NCI-H1105 (cell line): Measurements from ENCODE around the gene GALNT17.
"Not testable (repeated sequence)": the region's sequence is repeated elsewhere in the genome, so short reads cannot be mapped to it uniquely, and the experiment has no call there.

Source experiments
- DNase-seq: peaks from one replicate; lab custom pipeline; 2025; lab: John Stamatoyannopoulos, UW

Gene GALNT17

GRCh38 chr7:71236230-71237105 lies 104.5 kb downstream of the GALNT17 start:
- peak; percentile 21 for DNase-seq

- no peak for DNase-seq
Observed at GRCh38 chr7:71237945-71238344, 106.0 kb downstream of the GALNT17 start.

- DNase-seq = no peak
Observed at GRCh38 chr7:71238581-71239295, 106.8 kb downstream of the GALNT17 start.

DNA sequence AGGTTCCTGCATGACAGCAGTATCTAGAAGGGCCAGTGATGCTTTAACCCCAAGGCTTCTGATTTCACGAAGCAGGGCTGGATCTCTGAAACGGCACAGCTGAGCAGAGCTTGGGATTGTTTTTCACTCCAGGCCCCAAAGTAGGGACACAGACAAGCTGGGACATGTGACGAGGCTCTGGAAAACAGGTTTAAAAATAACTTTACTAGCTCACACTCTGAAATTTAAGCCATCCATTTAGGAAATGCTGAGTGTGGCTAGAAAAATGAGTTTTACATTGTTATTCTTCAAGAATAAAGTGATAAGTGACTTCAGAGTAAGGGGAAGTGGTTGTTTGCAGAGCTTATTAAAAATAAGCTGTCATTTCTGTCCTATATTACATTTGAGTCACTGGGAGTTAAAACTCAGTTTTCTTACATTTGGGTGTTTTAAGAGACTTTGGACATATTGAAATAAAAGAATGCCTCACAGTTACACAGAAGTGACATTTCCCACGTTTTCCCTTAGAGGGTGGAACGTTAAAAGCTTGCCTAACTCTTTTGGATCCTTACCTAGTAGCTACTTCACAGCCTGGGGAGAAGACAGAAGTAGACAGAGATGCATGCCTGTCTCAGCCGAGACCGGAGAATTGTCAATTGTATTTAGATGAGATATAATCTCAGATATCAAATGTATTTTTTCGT lies 107.8 kb downstream of the GALNT17 start:
- DNase-seq = no peak

DNA sequence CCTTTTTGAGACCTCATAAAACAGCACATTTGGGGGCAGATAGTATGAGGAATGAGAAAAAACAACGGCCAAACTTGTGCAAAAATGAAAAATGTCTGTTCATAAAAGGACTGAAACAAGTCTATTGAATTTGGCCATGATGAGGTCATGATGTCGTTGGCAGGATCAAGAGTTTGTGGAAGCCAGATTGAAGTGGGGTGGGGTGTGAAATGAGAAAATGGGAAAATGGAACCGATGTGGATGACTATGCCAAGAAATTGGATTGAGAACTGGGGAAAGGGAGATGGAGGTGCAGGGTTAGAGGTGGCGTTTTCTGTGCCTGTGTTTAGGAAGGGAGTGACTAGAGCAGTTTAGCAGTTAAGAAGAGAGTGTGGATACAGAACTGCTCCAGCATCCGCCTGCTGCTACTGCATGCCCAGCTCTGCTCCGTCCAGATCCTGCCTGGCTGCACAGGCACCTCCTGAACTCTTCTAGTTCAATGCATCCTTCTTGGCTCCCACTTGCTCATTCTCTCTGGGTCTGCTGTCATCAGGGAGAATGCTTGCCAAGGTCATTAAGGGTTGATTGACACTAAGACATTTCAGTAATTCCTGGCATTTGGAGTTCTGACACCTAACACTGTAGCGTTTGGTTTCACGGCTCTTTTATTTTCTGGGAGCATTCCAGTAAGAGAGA lies 111.9 kb downstream of the GALNT17 start:
- DNase-seq = no peak

- DNase-seq = no peak
Observed at GRCh38 chr7:71245038-71245437, 113.1 kb downstream of the GALNT17 start.

DNA sequence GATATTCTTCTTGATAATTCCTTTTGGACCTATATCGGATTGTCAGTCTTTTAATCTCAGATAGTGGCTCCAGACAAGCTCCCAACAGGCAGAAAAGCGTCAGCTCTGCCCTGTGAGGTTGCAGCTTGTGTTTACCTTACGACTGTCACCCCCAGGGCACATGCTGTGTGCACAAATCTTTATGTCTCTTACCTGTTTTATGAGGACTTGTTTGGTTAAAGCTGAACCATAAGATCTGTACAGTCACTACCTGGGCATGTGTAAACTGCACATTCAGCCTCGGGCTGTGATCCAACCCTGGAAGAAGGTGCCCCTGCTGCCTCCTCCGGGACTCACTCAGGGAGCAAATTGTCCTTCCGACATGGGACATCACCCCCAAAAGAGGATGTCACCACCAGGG lies 119.8 kb downstream of the GALNT17 start:
- no peak for DNase-seq

DNA sequence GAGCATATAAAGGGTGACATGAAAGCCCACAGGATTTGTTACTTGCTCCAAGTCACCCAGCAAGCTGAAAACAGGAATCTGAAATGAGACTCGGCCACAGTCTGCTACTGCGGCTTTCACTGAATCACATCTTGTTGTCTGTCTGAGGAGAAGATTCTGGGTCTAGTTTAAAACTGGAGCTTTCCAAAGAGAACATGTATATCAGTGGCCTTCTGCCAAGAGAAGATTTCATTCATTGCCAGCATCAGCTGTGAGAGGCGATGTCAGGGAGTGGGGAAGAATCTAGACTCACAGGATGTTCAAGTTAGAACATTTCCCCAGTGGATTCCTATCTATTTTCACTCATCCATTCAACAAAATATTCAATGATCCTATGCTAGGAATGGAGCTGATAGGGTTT lies 122.8 kb downstream of the GALNT17 start:
- no peak for DNase-seq

GRCh38 chr7:71255537-71256178 lies 123.7 kb downstream of the GALNT17 start:
- no peak for DNase-seq

- DNase-seq = no peak
Observed at GRCh38 chr7:71261066-71261465, 129.1 kb downstream of the GALNT17 start.

GRCh38 chr7:71262834-71263233 lies 130.9 kb downstream of the GALNT17 start:
- DNase-seq = not testable (repeated sequence)

DNA sequence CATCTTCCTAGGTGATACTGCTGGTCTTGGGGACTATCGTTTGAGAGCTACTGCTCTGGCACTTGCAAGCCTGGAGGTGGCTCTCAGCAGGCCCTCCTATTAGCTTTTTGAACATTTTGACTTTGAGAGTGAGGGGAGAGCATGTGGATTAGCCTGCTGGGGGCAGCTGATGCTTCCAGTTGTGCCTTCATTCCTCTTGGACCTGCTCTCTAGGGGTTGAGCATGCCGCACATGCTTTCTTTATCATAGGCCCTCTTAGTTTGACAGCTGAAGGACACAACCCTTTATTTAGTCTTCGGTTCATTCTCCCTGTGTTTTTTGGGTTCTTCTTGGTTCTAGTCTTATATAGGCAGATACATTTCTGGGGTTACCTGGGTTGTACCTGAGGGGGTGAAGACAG lies 132.1 kb downstream of the GALNT17 start:
- no peak for DNase-seq

DNA sequence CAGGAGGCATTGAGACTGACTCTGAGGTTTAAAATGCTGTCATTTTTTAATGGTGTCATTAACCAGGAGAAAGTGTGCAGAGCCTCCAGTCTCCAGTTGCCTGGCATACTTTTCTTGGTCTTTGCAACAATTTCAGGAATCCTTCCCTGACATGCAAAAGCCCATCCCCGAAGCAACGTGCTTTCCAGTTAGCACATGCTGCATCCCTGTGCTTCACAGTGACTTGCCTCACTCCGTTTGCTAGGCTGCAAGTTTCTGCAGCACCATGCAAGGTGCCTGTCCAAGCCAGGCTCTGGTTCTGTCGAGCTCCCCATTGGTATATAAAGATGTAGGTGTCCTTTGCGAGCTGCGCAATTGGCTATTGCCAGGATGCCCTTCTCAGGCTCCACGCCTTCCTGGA lies 135.0 kb downstream of the GALNT17 start:
- DNase-seq = no peak

DNA sequence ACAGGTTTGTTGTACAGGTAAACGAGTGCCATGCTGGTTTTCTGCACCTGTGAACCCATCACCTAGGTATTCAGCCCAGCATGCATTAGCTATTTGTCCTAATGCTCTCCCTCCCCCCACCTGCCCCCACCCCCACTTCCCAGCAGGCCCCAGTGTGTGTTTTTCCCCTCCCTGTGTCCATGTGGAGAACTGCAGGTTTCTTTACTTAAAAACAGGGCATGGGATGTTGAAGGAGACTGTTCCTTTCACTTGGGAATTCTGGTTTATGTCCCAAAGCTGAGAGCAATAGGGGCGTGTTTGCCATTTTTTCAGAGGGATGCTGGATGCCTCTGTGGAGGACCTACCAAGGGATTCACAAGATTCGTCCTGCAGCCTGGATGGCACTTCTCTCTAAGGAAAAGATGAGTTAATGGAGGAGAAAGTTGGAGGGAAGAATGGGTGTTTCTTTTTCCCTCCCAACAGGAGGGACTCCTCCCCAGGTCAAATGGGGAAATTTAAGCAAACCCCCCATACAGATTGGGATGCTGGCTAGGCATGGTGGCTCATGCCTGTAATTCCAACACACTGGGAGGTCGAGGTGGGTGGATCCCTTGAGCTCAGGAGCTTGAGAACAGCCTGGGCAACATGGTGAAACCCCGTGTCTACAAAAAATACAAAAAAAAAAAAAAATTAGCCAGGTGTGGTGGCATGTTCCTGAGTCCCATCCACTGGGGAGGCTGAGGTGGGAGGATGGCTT lies 136.0 kb downstream of the GALNT17 start:
- DNase-seq = no peak

DNA sequence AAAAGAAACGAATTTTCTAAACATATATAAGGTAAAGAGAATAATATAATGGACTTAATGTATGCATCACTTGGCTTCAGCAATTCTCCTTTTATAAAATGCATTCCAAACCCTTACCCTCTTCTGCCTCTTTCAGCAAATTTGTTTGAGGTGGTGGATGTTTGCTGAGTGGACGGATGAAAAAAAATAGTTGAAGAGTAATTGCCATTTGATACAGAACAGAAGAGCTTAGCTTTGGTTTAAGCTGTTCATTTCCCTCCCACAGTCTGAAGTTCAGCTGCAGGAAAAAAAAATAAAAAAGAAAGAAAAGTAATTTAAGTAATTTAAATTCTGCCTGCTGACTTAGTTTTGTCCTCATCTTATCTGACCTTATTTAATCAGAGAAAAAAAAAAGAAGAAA lies 138.6 kb downstream of the GALNT17 start:
- DNase-seq = no peak

DNA sequence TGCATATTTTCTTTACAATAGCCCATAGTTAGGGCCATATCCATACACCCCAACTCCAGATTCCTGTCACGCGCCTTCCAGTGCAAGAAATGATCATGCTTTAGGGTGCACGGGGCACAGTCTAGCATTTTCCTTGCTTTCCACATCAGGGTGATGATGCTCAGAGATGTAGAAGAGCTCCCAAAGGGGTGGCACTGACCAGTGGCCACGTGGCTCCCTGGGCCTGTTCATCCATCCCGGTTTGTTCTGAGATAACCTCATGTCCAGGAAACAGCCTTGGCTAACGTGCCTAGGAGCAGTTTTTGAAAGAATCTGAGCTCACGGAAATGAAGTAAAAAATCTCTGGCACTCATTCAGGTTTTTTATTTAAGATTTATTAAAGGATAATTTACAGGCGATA lies 139.3 kb downstream of the GALNT17 start:
- DNase-seq = no peak

GRCh38 chr7:71272509-71273490 lies 140.9 kb downstream of the GALNT17 start:
- no peak for DNase-seq

- no peak for DNase-seq
Observed at GRCh38 chr7:71278257-71278656, 146.3 kb downstream of the GALNT17 start.

GRCh38 chr7:71281261-71281660 lies 149.3 kb downstream of the GALNT17 start:
- no peak for DNase-seq

DNA sequence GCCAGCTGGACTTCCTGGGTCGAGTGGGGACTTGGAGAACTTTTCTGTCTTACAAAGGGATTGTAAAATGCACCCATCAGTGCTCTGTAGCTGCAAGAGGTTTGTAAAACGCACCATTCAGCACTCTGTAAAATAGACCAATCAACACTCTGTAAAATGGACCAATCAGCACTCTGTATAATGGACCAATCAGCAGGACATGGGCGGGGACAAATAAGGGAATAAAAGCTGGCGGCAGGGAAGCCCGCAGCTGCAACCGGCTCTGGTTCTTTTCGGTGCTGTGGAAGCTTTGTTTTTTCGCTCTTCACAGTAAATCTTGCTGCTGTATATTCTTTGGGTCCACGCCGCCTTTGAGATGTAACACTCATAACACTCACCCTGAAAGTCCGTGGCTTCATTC lies 151.9 kb downstream of the GALNT17 start:
- DNase-seq = no peak
